HCT116 (cell line): Measurements from ENCODE around the gene RCAN3.

Experiments used
- ATF3 ChIP-seq: IDR thresholded peaks from 2 replicates; pipeline ENCODE4 v1.6.1; 2012
- CTCF ChIP-seq, 3 experiments: fragments of 200-600 bp in 1 of 3; sonication (generic) in 1 of 3; IDR thresholded peaks in 2 of 3; conservative IDR thresholded peaks in 1 of 3; 2 replicates each; pipeline ENCODE4 v1.5.1; 2012 to 2017; ENCODE audit warnings: low read depth in 2 of 3, low read length in 2 of 3, antibody characterized with exemption in 1 of 3, borderline replicate concordance in 1 of 3, control low read depth in 1 of 3, mild to moderate bottlenecking in 1 of 3, mixed read lengths in 1 of 3, mixed run types in 1 of 3, moderate library complexity in 1 of 3; ENCODE audit not compliant: insufficient read depth in 1 of 3
- EGR1 ChIP-seq: IDR thresholded peaks from 2 replicates; pipeline ENCODE4 v1.6.1; 2012; ENCODE audit warnings: low read depth
- EZH2 ChIP-seq: fragments of 200-600 bp; sonication (generic); IDR thresholded peaks from 2 replicates; pipeline ENCODE4 v1.6.1; 2017; ENCODE audit warnings: antibody characterized with exemption, mixed run types
- EZH2phosphoT487 ChIP-seq: fragments of 200-600 bp; IDR thresholded peaks from 2 replicates; pipeline ENCODE4 v1.6.1; 2018; ENCODE audit warnings: antibody characterized with exemption, borderline replicate concordance
- POLR2AphosphoS5 ChIP-seq: IDR thresholded peaks from 2 replicates; pipeline ENCODE4 v1.6.1; 2011; ENCODE audit warnings: mild to moderate bottlenecking, low read depth, low read length, moderate library complexity

GRCh38 chr1:24498589-24498988 is 4.0 kb upstream of the RCAN3 start:
- TF ChIP-seq POLR2AphosphoS5 (no peak), EGR1 (no peak), EZH2phosphoT487 (no peak), EZH2 (no peak), CTCF (IDR thresholded peaks at IDR 0.05 in 2 of 3, conservative IDR thresholded peaks at IDR 0.05 in 1 of 3; ENCODE audit: borderline replicate concordance in 1 of 3, insufficient read depth in 1 of 3, low read depth in 2 of 3, low read length in 2 of 3) (no peak), ATF3 (no peak)
